CD4-positive, alpha-beta T cell (primary cell): Measurements from ENCODE around the gene BMPR2. TPM values are rescaled to one million over a fixed set of nuclear protein-coding genes. Genes with fewer than 3 reads are reported as not detected.
"Not testable (repeated sequence)": the region's sequence is repeated elsewhere in the genome, so short reads cannot be mapped to it uniquely, and the experiment has no call there.

ENCODE experiments used
- ATAC-seq: fragments of 200-7000 bp; cut with Tn5 transposase; one replicate; pipeline ENCODE4 v1.10.0; 2022; ENCODE audit warnings: mild to moderate bottlenecking; ENCODE audit not compliant: poor library complexity
- CTCF ChIA-PET: fragments of 350-600 bp; sonication (Branson Sonifier 250); formaldehyde crosslinking; loops from one replicate; lab custom pipeline; 2021; ENCODE audit warnings: antibody characterized with exemption, inconsistent platforms; lab: Charles Lee
- POLR2A ChIA-PET: fragments of 350-600 bp; sonication (Branson Sonifier 250); formaldehyde crosslinking; loops from one replicate; lab custom pipeline; 2021; ENCODE audit warnings: antibody characterized with exemption, inconsistent platforms; lab: Charles Lee
- DNase-seq, 14 experiments: peaks; one replicate each; pipeline ENCODE4 v3.0.0-alpha.2; 2013 to 2020; ENCODE audit warnings: mixed read lengths in 2 of 14
- H3K27ac ChIP-seq, 2 donors: one replicate each; pipeline versions ENCODE4 v1.5.1 to v1.7.0; 2013; ENCODE audit warnings: low read length in 2 of 2, low read depth in 1 of 2, mild to moderate bottlenecking in 1 of 2
- H3K27me3 ChIP-seq, 2 experiments: 1 replicate in 1 of 2; 2 replicates in 1 of 2; pipeline versions ENCODE4 v1.6.1 to v1.7.0; 2013; ENCODE audit warnings: low read length in 2 of 2, control low read depth in 1 of 2, mild to moderate bottlenecking in 1 of 2, moderate library complexity in 1 of 2; ENCODE audit not compliant: insufficient read depth in 2 of 2, control insufficient read depth in 1 of 2
- H3K36me3 ChIP-seq: one replicate; pipeline ENCODE4 v1.6.1; 2013; ENCODE audit warnings: low read length, control low read depth; ENCODE audit not compliant: insufficient read depth
- H3K4me1 ChIP-seq: one replicate; pipeline ENCODE4 v1.6.1; 2013; ENCODE audit warnings: low read length, control low read depth; ENCODE audit not compliant: insufficient read depth
- H3K4me3 ChIP-seq: one replicate; pipeline ENCODE4 v1.5.1; 2013; ENCODE audit warnings: mild to moderate bottlenecking, low read length, moderate library complexity
- H3K9me3 ChIP-seq, 2 experiments: 1 replicate in 1 of 2; 2 replicates in 1 of 2; pipeline versions ENCODE4 v1.6.1 to v1.7.0; 2013; ENCODE audit warnings: low read length in 2 of 2, mild to moderate bottlenecking in 2 of 2, control low read depth in 1 of 2, moderate library complexity in 1 of 2; ENCODE audit not compliant: control insufficient read depth in 1 of 2, insufficient read depth in 1 of 2
- H3K27ac Mint-ChIP-seq: one replicate; pipeline ENCODE4 v1.8.0; 2020; ENCODE audit warnings: mixed read lengths
- H3K27me3 Mint-ChIP-seq: one replicate; pipeline ENCODE4 v1.8.0; 2021; ENCODE audit warnings: mixed read lengths
- H3K36me3 Mint-ChIP-seq: one replicate; pipeline ENCODE4 v1.8.0; 2021; ENCODE audit warnings: low read depth, mixed read lengths
- H3K4me1 Mint-ChIP-seq: one replicate; pipeline ENCODE4 v1.8.0; 2021; ENCODE audit warnings: low read depth, mixed read lengths
- H3K4me3 Mint-ChIP-seq: one replicate; pipeline ENCODE4 v1.8.0; 2020; ENCODE audit warnings: mild to moderate bottlenecking, mixed read lengths
- H3K9me3 Mint-ChIP-seq: one replicate; pipeline ENCODE4 v1.8.0; 2020; ENCODE audit warnings: mixed read lengths
- CTCF ChIP-seq: fragments of 200-600 bp; IDR thresholded peaks from one replicate; pipeline ENCODE4 v1.8.0; 2022; ENCODE audit warnings: antibody characterized with exemption, mild to moderate bottlenecking
- intact Hi-C, 2 experiments: fragments of 100-400 bp; cut with DNase I in 1 of 2; cut with micrococcal nuclease in 1 of 2; formaldehyde crosslinking; loops; one replicate each; pipeline versions ENCODE4 v1.15.1 to v1.9.0; 2023 to 2025; cut with DNase I, micrococcal nuclease
- total RNA-seq, 174 experiments: library from RNA in 2 of 174; stranded (reverse) in 2 of 174; gene quantifications; one replicate each; pipeline ENCODE4 v1.2.3 and lab custom pipeline; 2021 to 2026

The BMPR2 gene
- total RNA-seq, 2 experiments from 2014 or later, result 12.7 to 12.8 TPM

- no peaks in the 10 kb centered on the region for H3K4me1 Mint-ChIP-seq
- no peaks in the 10 kb centered on the region for H3K27me3 ChIP-seq
- ChIA-PET CTCF (no interaction called here), POLR2A (no interaction called here)
- no peak for TF ChIP-seq CTCF
- H3K4me3 Mint-ChIP-seq, result no peak overlapping the region
- H3K9me3 ChIP-seq, result peaks cover 0 to 16% of the 10 kb centered on the region in 2 experiments
- H3K27me3 Mint-ChIP-seq, result no peaks in the 10 kb centered on the region
- intact Hi-C loops, result no loop called here
- no peak overlapping the region for H3K27ac Mint-ChIP-seq
- no peak overlapping the region for H3K4me3 ChIP-seq
- no peak overlapping the region for H3K27ac ChIP-seq
- H3K36me3 ChIP-seq, result no peaks in the 10 kb centered on the region
- no peaks in the 10 kb centered on the region for H3K36me3 Mint-ChIP-seq
- H3K9me3 Mint-ChIP-seq, result no peaks in the 10 kb centered on the region
- no peaks in the 10 kb centered on the region for H3K4me1 ChIP-seq
- ATAC-seq (no peak), DNase-seq (no peak)
Observed at GRCh38 chr2:202436626-202437025, 60.5 kb downstream of the BMPR2 start.

- H3K27me3 Mint-ChIP-seq, POLR2A ChIA-PET, intact Hi-C loops, H3K36me3 Mint-ChIP-seq, H3K27ac Mint-ChIP-seq, H3K4me3 Mint-ChIP-seq, H3K4me3 ChIP-seq, DNase-seq, ATAC-seq, H3K27ac ChIP-seq, H3K27me3 ChIP-seq, H3K9me3 Mint-ChIP-seq, H3K4me1 ChIP-seq, H3K36me3 ChIP-seq, CTCF ChIA-PET, H3K4me1 Mint-ChIP-seq: not testable (repeated sequence)
- peaks cover 0 to 16% of the 10 kb centered on the region in 2 experiments for H3K9me3 ChIP-seq
Observed at GRCh38 chr2:202440117-202440516, 64.0 kb downstream of the BMPR2 start.

- Histone ChIP-seq H3K36me3 (no peaks in the 10 kb centered on the region), H3K4me1 (no peaks in the 10 kb centered on the region), H3K9me3 (peaks cover 0 to 16% of the 10 kb centered on the region in 2 experiments), H3K4me3 (no peak overlapping the region), H3K27me3 (no peaks in the 10 kb centered on the region), H3K27ac (no peak overlapping the region)
- no peak for TF ChIP-seq CTCF
- no peak overlapping the region for H3K4me3 Mint-ChIP-seq
- no peak overlapping the region for H3K27ac Mint-ChIP-seq
- no peaks in the 10 kb centered on the region for H3K27me3 Mint-ChIP-seq
- no peaks in the 10 kb centered on the region for H3K9me3 Mint-ChIP-seq
- POLR2A ChIA-PET, result no interaction called here
- intact Hi-C loops, result no loop called here
- no peak for ATAC-seq
- H3K36me3 Mint-ChIP-seq, result no peaks in the 10 kb centered on the region
- no peaks in the 10 kb centered on the region for H3K4me1 Mint-ChIP-seq
- DNase-seq, result no peak
- CTCF ChIA-PET, result no interaction called here
Observed at GRCh38 chr2:202442882-202443281, 66.8 kb downstream of the BMPR2 start.

- DNase-seq, result no peak
- Mint-ChIP-seq H3K27ac (no peak overlapping the region), H3K4me3 (no peak overlapping the region), H3K9me3 (no peaks in the 10 kb centered on the region), H3K27me3 (no peaks in the 10 kb centered on the region), H3K4me1 (no peaks in the 10 kb centered on the region), H3K36me3 (no peaks in the 10 kb centered on the region)
- Histone ChIP-seq H3K36me3 (no peaks in the 10 kb centered on the region), H3K27me3 (no peaks in the 10 kb centered on the region), H3K4me3 (no peak overlapping the region), H3K4me1 (no peaks in the 10 kb centered on the region), H3K9me3 (peaks cover 0 to 16% of the 10 kb centered on the region in 2 experiments), H3K27ac (no peak overlapping the region)
- intact Hi-C loops, result no loop called here
- ChIA-PET CTCF (no interaction called here), POLR2A (no interaction called here)
- no peak for TF ChIP-seq CTCF
- no peak for ATAC-seq
Observed at GRCh38 chr2:202444000-202444399, 67.9 kb downstream of the BMPR2 start.
